Mesenchymal stem cell (in vitro differentiated cells and primary cell): Measurements from ENCODE around the gene TIGD3.

Experiments
- DNase-seq: peaks from one replicate; pipeline ENCODE4 v3.0.0-alpha.2; 2013
- H2AFZ ChIP-seq: one replicate; pipeline ENCODE4 v1.6.1; 2013; ENCODE audit warnings: low read depth, mild to moderate bottlenecking, control low read depth, inconsistent platforms, low read length, moderate library complexity
- H2AK5ac ChIP-seq: 2 replicates; pipeline ENCODE4 v1.6.1; 2013; ENCODE audit warnings: low read length, moderate library complexity, mild to moderate bottlenecking, inconsistent platforms; ENCODE audit not compliant: severe bottlenecking
- H2BK120ac ChIP-seq: one replicate; pipeline ENCODE4 v1.6.1; 2013; ENCODE audit warnings: low read depth, mild to moderate bottlenecking, inconsistent platforms, low read length, moderate library complexity
- H2BK12ac ChIP-seq, 2 experiments: one replicate each; pipeline ENCODE4 v1.6.1; 2013; ENCODE audit warnings: inconsistent platforms in 2 of 2, low read length in 2 of 2, mild to moderate bottlenecking in 2 of 2, moderate library complexity in 2 of 2, control low read depth in 1 of 2
- H2BK15ac ChIP-seq: one replicate; pipeline ENCODE4 v1.6.1; 2013; ENCODE audit warnings: mild to moderate bottlenecking, low read depth, inconsistent platforms; ENCODE audit not compliant: poor library complexity, severe bottlenecking
- H2BK5ac ChIP-seq: 2 replicates; pipeline ENCODE4 v1.6.1; 2013; ENCODE audit warnings: low read depth, mild to moderate bottlenecking, low read length, control low read depth, inconsistent platforms; ENCODE audit not compliant: poor library complexity, severe bottlenecking
- H3K14ac ChIP-seq, 2 experiments: one replicate each; pipeline ENCODE4 v1.6.1; 2013; ENCODE audit warnings: inconsistent platforms in 2 of 2, low read length in 2 of 2, control low read depth in 1 of 2, mild to moderate bottlenecking in 1 of 2, moderate library complexity in 1 of 2
- H3K18ac ChIP-seq, 2 experiments: one replicate each; pipeline ENCODE4 v1.6.1; 2013; ENCODE audit warnings: inconsistent platforms in 2 of 2, low read length in 2 of 2, control low read depth in 1 of 2, low read depth in 1 of 2, mild to moderate bottlenecking in 1 of 2
- H3K23ac ChIP-seq, 2 experiments: one replicate each; pipeline ENCODE4 v1.6.1; 2013; ENCODE audit warnings: inconsistent platforms in 2 of 2, low read length in 2 of 2, mild to moderate bottlenecking in 2 of 2, moderate library complexity in 2 of 2, control low read depth in 1 of 2
- H3K27ac ChIP-seq: 2 replicates; pipeline ENCODE4 v1.5.1; 2013; ENCODE audit warnings: mild to moderate bottlenecking, moderate library complexity, low read length, control low read depth, inconsistent platforms; ENCODE audit not compliant: poor library complexity, severe bottlenecking
- H3K27me3 ChIP-seq, 2 experiments: 2 replicates each; pipeline versions ENCODE4 v1.6.1 to v1.7.0; 2013; ENCODE audit warnings: low read length in 2 of 2, mild to moderate bottlenecking in 2 of 2, moderate library complexity in 2 of 2, control low read depth in 1 of 2, inconsistent platforms in 1 of 2; ENCODE audit not compliant: control insufficient read depth in 1 of 2, insufficient read depth in 1 of 2
- H3K36me3 ChIP-seq, 2 experiments: 2 replicates each; pipeline versions ENCODE4 v1.6.1 to v1.7.0; 2013; ENCODE audit warnings: low read length in 2 of 2, control low read depth in 1 of 2, inconsistent platforms in 1 of 2, low read depth in 1 of 2, mild to moderate bottlenecking in 1 of 2; ENCODE audit not compliant: insufficient read depth in 2 of 2, control insufficient read depth in 1 of 2
- H3K4ac ChIP-seq, 2 experiments: one replicate each; pipeline ENCODE4 v1.6.1; 2013; ENCODE audit warnings: inconsistent platforms in 2 of 2, low read length in 2 of 2, mild to moderate bottlenecking in 2 of 2, moderate library complexity in 2 of 2, control low read depth in 1 of 2, low read depth in 1 of 2
- H3K4me1 ChIP-seq: 2 replicates; pipeline ENCODE4 v1.6.1; 2013; ENCODE audit warnings: low read depth, low read length, control low read depth; ENCODE audit not compliant: control insufficient read depth, insufficient read depth
- H3K4me2 ChIP-seq: 2 replicates; pipeline ENCODE4 v1.6.1; 2013; ENCODE audit warnings: low read length, mild to moderate bottlenecking, inconsistent platforms; ENCODE audit not compliant: poor library complexity, severe bottlenecking
- H3K4me3 ChIP-seq, 2 experiments: 2 replicates each; pipeline versions ENCODE4 v1.5.1 to v1.7.0; 2013; ENCODE audit warnings: low read length in 2 of 2, mild to moderate bottlenecking in 2 of 2, control low read depth in 1 of 2, low read depth in 1 of 2; ENCODE audit not compliant: insufficient read depth in 1 of 2
- H3K79me1 ChIP-seq: replicated peaks from 2 replicates; pipeline ENCODE4 v1.6.1; 2013; ENCODE audit warnings: mild to moderate bottlenecking, control low read depth, low read length, inconsistent platforms; ENCODE audit not compliant: poor library complexity, severe bottlenecking
- H3K9ac ChIP-seq: 2 replicates; pipeline ENCODE4 v1.7.0; 2013; ENCODE audit warnings: mild to moderate bottlenecking, low read length, moderate library complexity
- H3K9me3 ChIP-seq: 2 replicates; pipeline ENCODE4 v1.7.0; 2013; ENCODE audit warnings: mild to moderate bottlenecking, low read length; ENCODE audit not compliant: control insufficient read depth
- H4K8ac ChIP-seq: one replicate; pipeline ENCODE4 v1.6.1; 2013; ENCODE audit warnings: inconsistent platforms, mild to moderate bottlenecking, low read length, moderate library complexity
- H4K91ac ChIP-seq: one replicate; pipeline ENCODE4 v1.6.1; 2013; ENCODE audit warnings: mild to moderate bottlenecking, low read length, inconsistent platforms
- WGBS: methylation state at CpG from one replicate; pipeline ENCODE4 v1.1.7; 2013; ENCODE audit warnings: mixed read lengths; 5-methylcytosine and 5-hydroxymethylcytosine counted together

Gene TIGD3

DNA sequence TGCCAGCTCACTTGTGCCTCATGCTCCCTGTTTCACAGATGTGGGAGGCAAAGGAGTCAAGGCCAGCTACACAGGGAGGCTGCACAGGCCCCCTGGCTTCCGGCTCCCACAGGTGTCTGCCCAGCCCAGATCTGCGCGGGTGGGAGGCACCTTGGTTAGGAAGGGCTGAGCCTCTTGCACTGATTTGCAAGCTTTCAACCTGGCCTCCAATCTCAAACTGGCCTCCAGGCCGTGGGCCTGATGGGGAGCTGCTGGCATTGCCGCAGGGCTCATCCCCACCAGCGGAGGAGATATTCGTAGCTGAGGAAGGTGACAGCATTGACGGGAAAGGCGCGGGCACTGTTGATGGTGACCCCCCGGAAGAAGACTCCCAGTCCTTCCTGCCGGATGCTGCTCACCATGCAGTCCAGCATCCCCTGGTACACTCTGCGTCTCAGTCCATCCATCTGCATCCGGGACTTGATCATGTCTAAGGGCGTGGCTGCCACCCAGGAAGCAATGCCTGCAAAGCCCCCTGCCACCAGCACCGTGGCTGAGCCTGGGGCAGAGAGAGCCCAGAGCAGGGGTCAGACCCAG lies 21.7 kb downstream of the TIGD3 start:
- Histone ChIP-seq H2BK15ac (no peak overlapping the region), H2BK5ac (no peak overlapping the region), H3K36me3 (no peaks in the 10 kb centered on the region), H3K27me3 (no peaks in the 10 kb centered on the region), H3K4ac (no peak overlapping the region), H3K4me2 (no peak overlapping the region), H2BK120ac (no peak overlapping the region), H2BK12ac (peak overlapping the region in 1 of 2 experiments; percentile 21), H3K27ac (no peak overlapping the region), H3K23ac (no peak overlapping the region), H2AFZ (no peak overlapping the region), H3K4me3 (no peak overlapping the region), H3K14ac (no peak overlapping the region), H4K8ac (no peak overlapping the region), H3K9ac (no peak overlapping the region), H3K79me1 (peaks cover 11% of the 10 kb centered on the region), H3K4me1 (peaks cover 32% of the 10 kb centered on the region), H3K9me3 (no peaks in the 10 kb centered on the region), H3K18ac (peak overlapping the region in 1 of 2 experiments; percentile 15), H2AK5ac (no peak overlapping the region), H4K91ac (no peak overlapping the region)
- DNase-seq, result no peak
- WGBS, result 90% methylated on average over 16 of the region's 16 CpGs

DNA sequence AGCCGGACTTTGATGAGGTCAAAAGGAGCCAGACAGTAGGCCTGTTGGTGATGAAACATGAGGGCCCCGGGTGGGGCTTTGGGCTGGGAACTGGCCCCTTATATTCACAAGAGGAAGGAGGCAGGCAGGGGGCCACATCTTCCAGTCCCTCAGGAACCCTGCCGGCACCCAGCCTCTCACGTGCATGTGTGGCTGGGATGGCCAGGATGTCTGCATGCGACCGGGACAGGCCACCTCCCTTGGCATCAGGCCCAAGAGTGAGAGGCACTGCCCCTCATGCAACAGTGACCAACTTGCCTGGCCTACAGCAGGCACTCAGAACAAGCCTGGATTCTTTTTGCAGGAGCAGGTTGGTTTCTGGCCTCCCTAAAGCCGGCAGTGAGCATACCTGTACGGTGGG lies 22.5 kb downstream of the TIGD3 start:
- H2BK12ac ChIP-seq, result peak overlapping the region in 1 of 2 experiments; percentile 74
- H2AFZ ChIP-seq, result no peak overlapping the region
- H3K36me3 ChIP-seq, result no peaks in the 10 kb centered on the region
- WGBS, result 86% methylated on average over 8 of the region's 8 CpGs
- H3K9ac ChIP-seq, result no peak overlapping the region
- H2BK120ac ChIP-seq, result no peak overlapping the region
- no peak overlapping the region for H3K4me2 ChIP-seq
- no peak overlapping the region for H2BK5ac ChIP-seq
- peaks cover 11% of the 10 kb centered on the region for H3K79me1 ChIP-seq
- no peak overlapping the region for H3K4me3 ChIP-seq
- H3K23ac ChIP-seq, result peak overlapping the region in 1 of 2 experiments; percentile 70
- peak overlapping the region; percentile 92 for H2BK15ac ChIP-seq
- H3K4ac ChIP-seq, result no peak overlapping the region
- no peak overlapping the region for H4K8ac ChIP-seq
- H3K18ac ChIP-seq, result no peak overlapping the region
- no peak overlapping the region for H3K14ac ChIP-seq
- H3K27me3 ChIP-seq, result no peaks in the 10 kb centered on the region
- peak; percentile 35 for DNase-seq
- H3K9me3 ChIP-seq, result no peaks in the 10 kb centered on the region
- peak overlapping the region; percentile 54 for H4K91ac ChIP-seq
- peak overlapping the region; percentile 39 for H2AK5ac ChIP-seq
- H3K27ac ChIP-seq, result no peak overlapping the region
- H3K4me1 ChIP-seq, result peaks cover 35% of the 10 kb centered on the region

DNA sequence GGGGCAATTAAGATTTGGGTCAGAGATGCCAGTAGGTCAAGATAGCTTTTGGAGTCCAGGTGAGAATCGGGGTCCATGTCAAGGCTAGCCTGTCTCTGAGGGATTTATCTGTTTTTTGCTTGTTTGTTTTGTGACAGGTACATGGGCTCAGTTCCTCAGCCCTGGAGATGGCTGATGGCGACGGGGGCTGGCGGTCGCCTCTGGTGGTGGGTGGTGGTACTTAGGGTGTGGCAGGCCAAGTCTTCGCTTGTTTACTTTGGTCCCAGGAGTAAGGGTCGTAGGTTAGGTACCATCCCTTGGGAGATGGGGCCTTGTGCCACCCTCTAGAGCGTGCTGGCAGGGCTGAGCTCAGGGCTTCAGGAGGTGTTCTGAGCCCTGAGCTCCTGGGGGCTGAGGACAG lies 23.2 kb downstream of the TIGD3 start:
- no peak overlapping the region for H3K4me2 ChIP-seq
- no peak overlapping the region for H3K23ac ChIP-seq
- H2BK15ac ChIP-seq, result no peak overlapping the region
- H4K91ac ChIP-seq, result no peak overlapping the region
- H3K18ac ChIP-seq, result peak overlapping the region in 1 of 2 experiments; percentile 4
- no peak overlapping the region for H2BK5ac ChIP-seq
- peaks cover 8% of the 10 kb centered on the region for H3K79me1 ChIP-seq
- peak overlapping the region in 1 of 2 experiments; percentile 23 for H3K14ac ChIP-seq
- H2BK120ac ChIP-seq, result no peak overlapping the region
- DNase-seq, result no peak
- no peak overlapping the region for H3K4me3 ChIP-seq
- no peak overlapping the region for H3K27ac ChIP-seq
- H2AK5ac ChIP-seq, result peak overlapping the region; percentile 69
- no peaks in the 10 kb centered on the region for H3K36me3 ChIP-seq
- no peak overlapping the region for H2AFZ ChIP-seq
- no peak overlapping the region for H4K8ac ChIP-seq
- H3K9me3 ChIP-seq, result no peaks in the 10 kb centered on the region
- no peak overlapping the region for H3K9ac ChIP-seq
- peak overlapping the region in 1 of 2 experiments; percentile 12 for H2BK12ac ChIP-seq
- H3K4ac ChIP-seq, result peak overlapping the region in 1 of 2 experiments; percentile 1
- no peaks in the 10 kb centered on the region for H3K27me3 ChIP-seq
- WGBS, result 88% methylated on average over 8 of the region's 8 CpGs
- peaks cover 40% of the 10 kb centered on the region for H3K4me1 ChIP-seq

DNA sequence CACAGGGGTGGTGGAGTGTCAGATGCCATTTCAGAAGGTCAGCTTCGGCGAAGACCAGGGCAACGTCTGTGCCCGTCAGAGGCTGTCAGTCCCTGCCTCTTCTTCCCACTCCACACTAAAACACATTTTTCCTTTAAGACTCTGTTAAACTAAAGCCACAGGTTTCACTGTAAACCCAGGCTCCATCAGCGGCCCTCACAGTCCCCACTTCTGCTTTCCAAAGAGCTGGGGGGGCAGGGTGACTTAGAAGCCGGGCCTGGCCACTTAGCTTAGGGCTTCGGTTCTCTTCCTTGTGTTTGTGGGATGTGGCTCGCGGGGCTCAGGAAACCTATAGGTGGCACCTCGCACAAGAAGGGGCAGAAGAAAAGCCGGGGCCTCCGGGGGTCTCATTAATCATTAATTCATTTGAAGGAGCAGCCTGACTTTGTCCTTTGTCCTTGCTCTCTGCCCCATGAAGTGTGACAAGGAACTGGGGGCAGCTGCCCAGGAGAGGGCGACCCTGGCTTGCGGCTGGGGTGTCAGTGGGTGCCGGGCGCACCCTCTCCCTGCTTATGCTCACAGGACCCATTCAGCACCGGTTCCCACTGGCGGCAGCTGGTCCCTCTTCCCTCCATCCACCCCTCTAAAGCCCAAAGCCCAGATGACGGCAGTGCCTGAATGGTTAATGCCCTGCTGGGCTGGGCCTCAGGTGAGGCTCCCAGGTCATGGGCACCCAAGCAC lies 23.8 kb downstream of the TIGD3 start:
- Histone ChIP-seq H3K36me3 (no peaks in the 10 kb centered on the region), H3K4me3 (no peak overlapping the region), H3K18ac (peak overlapping the region; percentile 15 to 85), H3K27ac (no peak overlapping the region), H3K4me1 (peaks cover 46% of the 10 kb centered on the region), H3K79me1 (peaks cover 8% of the 10 kb centered on the region), H4K8ac (peak overlapping the region; percentile 16), H3K14ac (peak overlapping the region in 1 of 2 experiments; percentile 12), H2BK12ac (peak overlapping the region; percentile 12 to 38), H2BK5ac (no peak overlapping the region), H3K9ac (no peak overlapping the region), H3K4me2 (no peak overlapping the region), H2BK15ac (no peak overlapping the region), H4K91ac (peak overlapping the region; percentile 74), H2BK120ac (no peak overlapping the region), H2AFZ (no peak overlapping the region), H3K23ac (no peak overlapping the region), H2AK5ac (peak overlapping the region; percentile 40), H3K4ac (peak overlapping the region in 1 of 2 experiments; percentile 46), H3K9me3 (no peaks in the 10 kb centered on the region), H3K27me3 (no peaks in the 10 kb centered on the region)
- DNase-seq, result no peak
- 93% methylated on average over 19 of the region's 19 CpGs for WGBS
